Omental fat pad (tissue), 4 donors: ENCODE data around the gene KCNQ5. TPM values are rescaled to one million over a fixed set of nuclear protein-coding genes. Genes with fewer than 3 reads are reported as not detected.
A peak's percentile ranks its signal among the peaks of the same experiment; 100 is the strongest.

Source experiments
- ATAC-seq: fragments of 150-250 bp; one replicate; pipeline ENCODE4 v1.9.1; 2016; ENCODE audit warnings: mild to moderate bottlenecking, moderate library complexity; ENCODE audit not compliant: low FRiP score
- DNase-seq: peaks from one replicate; pipeline ENCODE4 v3.0.0-alpha.2; 2019; ENCODE audit warnings: low spot score
- CTCF ChIP-seq, 3 donors: fragments of 450-650 bp; IDR thresholded peaks; one replicate each; pipeline ENCODE4 v1.5.1; 2016 to 2017; ENCODE audit warnings: antibody characterized with exemption in 3 of 3, mild to moderate bottlenecking in 3 of 3, moderate library complexity in 2 of 3
- total RNA-seq, 4 donors: library from RNA; depleted of rRNA; stranded (reverse); fragments of >200 nt; gene quantifications; one replicate each; pipeline ENCODE4 v1.1.0, GENCODE V29; 2016

The KCNQ5 gene
- total RNA-seq, 4 donors from 2014 or later, result 0.16 to 0.24 TPM; not detected in 2

DNA sequence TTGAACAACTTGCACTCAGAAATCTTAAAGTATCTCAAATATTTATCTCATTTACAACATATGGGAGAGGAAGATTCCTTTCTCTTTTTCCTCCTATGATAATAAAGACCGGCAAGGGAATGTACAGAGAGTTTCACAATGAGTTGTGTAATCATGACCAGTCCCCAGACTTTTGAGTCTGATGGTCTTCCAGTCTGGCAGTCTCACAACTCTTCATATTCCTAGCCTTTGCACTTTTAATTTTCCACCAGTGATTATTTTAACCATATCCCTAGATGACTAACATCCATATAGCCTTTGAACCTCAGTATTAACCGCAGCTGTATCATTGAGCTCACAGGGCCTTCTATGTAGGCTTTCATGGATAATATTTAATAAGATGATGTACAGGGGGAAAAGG, 324.9 kb downstream of the KCNQ5 start:
- ATAC-seq, result no peak
- no peak for DNase-seq
- no peak for TF ChIP-seq CTCF (IDR thresholded peaks at IDR 0.05)

DNA sequence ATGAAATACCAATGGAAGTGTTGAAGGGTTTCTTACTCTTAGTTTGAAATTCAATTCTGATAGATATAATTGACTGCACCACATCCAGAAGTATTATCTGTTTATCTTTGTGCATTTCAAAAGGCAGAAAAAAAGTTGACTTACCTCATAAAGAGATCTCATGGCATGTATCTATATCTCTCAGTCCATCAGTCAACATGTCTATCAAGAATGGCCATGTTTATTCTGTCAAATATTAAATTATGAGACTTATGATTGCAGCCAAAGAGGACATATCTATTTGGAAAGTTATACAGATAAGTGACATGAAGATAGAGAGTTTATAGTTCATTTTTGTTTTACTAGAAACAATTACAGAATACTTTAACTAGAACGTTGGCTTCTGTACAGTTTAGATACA, 325.7 kb downstream of the KCNQ5 start:
- ATAC-seq (no peak), DNase-seq (no peak)
- no peak for TF ChIP-seq CTCF (IDR thresholded peaks at IDR 0.05)

GRCh38 chr6:72948153-72948552, 326.3 kb downstream of the KCNQ5 start:
- no peak for DNase-seq
- no peak for TF ChIP-seq CTCF (IDR thresholded peaks at IDR 0.05)
- no peak for ATAC-seq

DNA sequence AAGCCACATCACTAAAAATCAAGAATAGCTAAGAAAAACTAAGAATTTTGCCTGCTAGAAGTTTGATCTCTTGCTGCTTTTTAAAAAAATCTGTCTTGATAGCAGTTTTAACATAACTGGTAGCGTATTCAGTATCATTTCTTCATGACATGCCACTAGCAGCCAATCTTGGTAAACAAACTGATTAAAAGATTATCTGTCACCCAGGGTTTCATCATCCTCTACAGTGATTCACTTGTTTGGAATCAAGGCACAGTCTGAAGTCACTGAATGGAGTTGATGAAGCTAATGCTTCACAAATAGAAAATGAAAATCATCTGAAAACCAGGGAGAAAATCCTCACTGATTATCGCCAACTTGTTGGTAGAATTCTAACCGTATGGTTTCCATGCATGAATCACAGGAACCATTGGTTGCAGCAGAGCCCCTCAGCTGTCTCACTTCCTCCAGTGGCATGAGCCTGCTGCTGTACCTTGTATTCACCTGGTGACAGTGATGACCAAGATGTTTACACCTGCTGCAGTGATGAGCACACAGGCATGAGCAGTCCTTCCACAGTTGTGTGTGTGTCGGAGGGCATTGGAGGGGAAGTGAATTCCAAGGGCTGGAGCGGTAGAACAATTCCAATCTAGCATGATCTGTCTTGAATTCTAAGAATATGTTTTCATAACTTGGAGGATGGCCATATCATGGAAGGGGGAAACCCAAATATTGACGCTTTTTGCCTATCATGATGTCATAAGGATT, 328.4 kb downstream of the KCNQ5 start:
- no peak for ATAC-seq
- TF ChIP-seq CTCF (IDR thresholded peaks at IDR 0.05), result no peak
- no peak for DNase-seq

GRCh38 chr6:72952808-72953630, 331.2 kb downstream of the KCNQ5 start:
- no peak for TF ChIP-seq CTCF (IDR thresholded peaks at IDR 0.05)
- no peak for ATAC-seq
- no peak for DNase-seq

GRCh38 chr6:72953971-72954381, 332.1 kb downstream of the KCNQ5 start:
- DNase-seq (no peak), ATAC-seq (peak; percentile 41)
- TF ChIP-seq CTCF (IDR thresholded peaks at IDR 0.05), result no peak
